Measurements from ENCODE around the gene MPPED1. TPM values are rescaled to one million over a fixed set of nuclear protein-coding genes. Genes with fewer than 3 reads are reported as not detected.

MPPED1 gene
- total RNA-seq, 1 donor from 2014 or later: 1.7 TPM

GRCh38 chr22:43393844-43394474 lies 17.9 kb upstream of the MPPED1 start:
- peaks cover 4% of the 10 kb centered on the region for H3K9me3 Mint-ChIP-seq
- no peaks in the 10 kb centered on the region for H3K36me3 Mint-ChIP-seq (ENCODE audit: low read depth)
- H3K27me3 Mint-ChIP-seq (ENCODE audit: low read depth): no peaks in the 10 kb centered on the region
- no peak for DNase-seq (ENCODE audit: low read depth, low spot score)
- no peak overlapping the region for H3K4me3 Mint-ChIP-seq
- H3K27ac Mint-ChIP-seq (ENCODE audit: unreplicated experiment): peak overlapping the region; percentile 75
- no peak for TF ChIP-seq CTCF (conservative IDR thresholded peaks at IDR 0.05)
- peaks cover 22% of the 10 kb centered on the region for H3K4me1 Mint-ChIP-seq

- Mint-ChIP-seq H3K4me3 (no peak overlapping the region), H3K9me3 (peaks cover 4% of the 10 kb centered on the region), H3K4me1 (peaks cover 22% of the 10 kb centered on the region), H3K27ac (ENCODE audit: unreplicated experiment) (no peak overlapping the region), H3K27me3 (ENCODE audit: low read depth) (no peaks in the 10 kb centered on the region), H3K36me3 (ENCODE audit: low read depth) (no peaks in the 10 kb centered on the region)
- no peak for TF ChIP-seq CTCF (conservative IDR thresholded peaks at IDR 0.05)
- no peak for DNase-seq (ENCODE audit: low read depth, low spot score)
These were observed 16.6 kb upstream of the MPPED1 start for GRCh38 chr22:43395086-43395695.

- Mint-ChIP-seq H3K36me3 (ENCODE audit: low read depth) (no peaks in the 10 kb centered on the region), H3K4me1 (peaks cover 22% of the 10 kb centered on the region), H3K4me3 (no peak overlapping the region), H3K27me3 (ENCODE audit: low read depth) (peaks cover 2% of the 10 kb centered on the region), H3K9me3 (peaks cover 4% of the 10 kb centered on the region), H3K27ac (ENCODE audit: unreplicated experiment) (peak overlapping the region; percentile 57)
- no peak for DNase-seq (ENCODE audit: low read depth, low spot score)
- no peak for TF ChIP-seq CTCF (conservative IDR thresholded peaks at IDR 0.05)
These were observed 15.4 kb upstream of the MPPED1 start for GRCh38 chr22:43396321-43396933.

DNA sequence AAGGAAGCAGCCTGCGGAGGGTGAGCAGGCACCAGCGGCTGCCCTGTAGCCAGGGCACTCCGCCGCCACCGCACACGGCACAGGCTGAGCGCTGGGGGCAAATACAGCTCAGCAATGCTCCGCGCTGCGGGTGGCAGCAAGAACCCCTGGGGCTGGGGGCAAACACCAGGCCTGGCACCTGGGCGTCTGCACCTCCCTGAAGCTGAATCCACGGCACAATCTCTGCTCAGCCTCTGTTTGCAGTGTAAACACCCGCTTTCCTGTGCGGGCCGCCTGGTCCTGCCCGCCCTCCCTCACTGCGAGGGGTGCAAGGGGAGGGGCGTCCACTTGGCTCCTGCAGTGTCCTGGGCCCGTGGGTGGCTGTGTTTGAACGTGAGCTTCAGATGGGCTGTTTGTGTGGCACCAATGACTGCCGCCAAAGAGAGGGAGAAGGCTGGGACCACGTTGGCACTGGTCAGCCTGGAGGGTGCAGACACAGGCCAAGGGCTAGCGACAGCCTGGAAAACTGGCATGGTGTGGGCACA lies 14.8 kb upstream of the MPPED1 start:
- no peak for TF ChIP-seq CTCF (conservative IDR thresholded peaks at IDR 0.05)
- Mint-ChIP-seq H3K4me3 (no peak overlapping the region), H3K36me3 (ENCODE audit: low read depth) (no peaks in the 10 kb centered on the region), H3K27ac (ENCODE audit: unreplicated experiment) (no peak overlapping the region), H3K4me1 (peaks cover 22% of the 10 kb centered on the region), H3K27me3 (ENCODE audit: low read depth) (peaks cover 3% of the 10 kb centered on the region), H3K9me3 (peaks cover 4% of the 10 kb centered on the region)
- DNase-seq (ENCODE audit: low read depth, low spot score): no peak

DNA sequence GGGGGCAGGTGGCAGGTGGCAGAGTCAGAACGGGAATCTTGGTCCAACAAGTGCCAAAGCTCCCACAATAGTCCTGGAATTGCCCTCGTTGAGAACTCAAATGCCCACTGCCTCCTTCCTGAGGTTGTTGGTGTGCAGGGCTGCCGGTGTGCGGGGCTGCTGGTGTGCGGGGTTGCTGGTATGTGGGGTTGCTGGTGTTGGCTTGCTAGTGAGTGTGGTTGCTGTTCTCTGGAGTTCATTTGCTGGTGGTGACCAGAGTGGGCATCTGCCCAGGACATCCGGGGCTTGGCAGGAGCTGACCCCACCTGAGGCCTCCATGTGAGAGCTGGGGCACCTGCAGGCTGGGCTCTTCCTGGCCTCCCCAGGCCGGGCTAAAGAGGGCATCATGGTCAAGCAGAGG lies 14.0 kb upstream of the MPPED1 start:
- no peak for DNase-seq (ENCODE audit: low read depth, low spot score)
- Mint-ChIP-seq H3K27me3 (ENCODE audit: low read depth) (peaks cover 8% of the 10 kb centered on the region), H3K4me3 (no peak overlapping the region), H3K4me1 (peaks cover 18% of the 10 kb centered on the region), H3K9me3 (peaks cover 4% of the 10 kb centered on the region), H3K27ac (ENCODE audit: unreplicated experiment) (no peak overlapping the region), H3K36me3 (ENCODE audit: low read depth) (no peaks in the 10 kb centered on the region)
- TF ChIP-seq CTCF (conservative IDR thresholded peaks at IDR 0.05): no peak
